ENCODE results near the gene CDKL1. TPM values are rescaled to one million over a fixed set of nuclear protein-coding genes. Genes with fewer than 3 reads are reported as not detected.

Gene CDKL1
- total RNA-seq, 2 experiments from 2014 or later = 1.5 to 2.0 TPM

GRCh38 chr14:50288146-50288545 is 108.5 kb downstream of the CDKL1 start:
- H3K9me3 Mint-ChIP-seq = no peaks in the 10 kb centered on the region
- CTCF ChIA-PET = interaction anchor here (0.7 to 1.0 kb wide), 2 partner anchors 281 to 321 kb away, joined by 3 to 4 read pairs; no protein-coding TSS in a partner anchor

GRCh38 chr14:50285861-50286260 is 110.8 kb downstream of the CDKL1 start:
- no peak overlapping the region for H3K4me3 Mint-ChIP-seq
- peaks cover 8% of the 10 kb centered on the region for H3K36me3 Mint-ChIP-seq (ENCODE audit: low read depth)
- H3K9me3 Mint-ChIP-seq = no peaks in the 10 kb centered on the region
- H3K27me3 Mint-ChIP-seq (ENCODE audit: low read depth) = no peaks in the 10 kb centered on the region
- H3K27ac Mint-ChIP-seq = no peak overlapping the region
- no peaks in the 10 kb centered on the region for H3K4me1 Mint-ChIP-seq (ENCODE audit: low read depth)
- intact Hi-C loops (cut with micrococcal nuclease) = no loop called here
- DNase-seq = no peak
- CTCF ChIA-PET = no interaction called here

More at GRCh38 chr14:50288146-50288545, 108.5 kb downstream of the CDKL1 start:
- DNase-seq = no peak
- Mint-ChIP-seq H3K4me3 (no peak overlapping the region), H3K27ac (no peak overlapping the region), H3K4me1 (ENCODE audit: low read depth) (no peaks in the 10 kb centered on the region), H3K36me3 (ENCODE audit: low read depth) (peaks cover 9% of the 10 kb centered on the region), H3K27me3 (ENCODE audit: low read depth) (no peaks in the 10 kb centered on the region)
- intact Hi-C loops (cut with micrococcal nuclease) = no loop called here

Small RNA genes lying within 50 kb of the gene (microRNA-seq; reads per million reads assigned to microRNA genes)
- not detected for gene MIR4504 (ENCODE audit: borderline microRNAs expressed, borderline replicate concordance)

Other genes starting within 250 kb of the CDKL1 start
- gene SOS2, start 165.3 kb downstream of the CDKL1 start, total RNA-seq = 10 to 100 TPM; 20.3 to 22.1 TPM
- gene L2HGDH, start 84.7 kb downstream of the CDKL1 start, total RNA-seq = 10 to 100 TPM; 13.5 to 14.3 TPM
- 10 to 100 TPM; 11.7 to 13.7 TPM for gene DMAC2L, start 84.6 kb downstream of the CDKL1 start, total RNA-seq
- 10 to 100 TPM; 10.2 to 11.2 TPM for gene MAP4K5, start 135.7 kb upstream of the CDKL1 start, total RNA-seq
- gene ATL1, start 163.3 kb upstream of the CDKL1 start, total RNA-seq = 1 to 10 TPM in 1 of 2 experiments, not detected in 1; 1.0 TPM

Data from activated naive CD4-positive, alpha-beta T cell treated with anti-CD3 and anti-CD28 coated beads for 36 hours (primary cell).